Upper lobe of left lung (tissue), 4 donors: ENCODE results near the gene STAT5A.

ENCODE experiments used
- CTCF ChIP-seq, 6 experiments: fragments of 450-650 bp in 4 of 6; fragments of 200-600 bp in 2 of 6; sonication (generic) in 2 of 6; IDR thresholded peaks; one replicate each; pipeline ENCODE4 v1.5.1; 2016 to 2019; ENCODE audit warnings: antibody characterized with exemption in 6 of 6
- POLR2A ChIP-seq, 4 donors: fragments of 450-650 bp; IDR thresholded peaks; one replicate each; pipeline ENCODE4 v1.5.1; 2016 to 2017; ENCODE audit warnings: antibody characterized with exemption in 4 of 4, mild to moderate bottlenecking in 2 of 4

GRCh38 chr17:42306385-42306667 lies 18.0 kb downstream of the STAT5A start:
- TF ChIP-seq CTCF (IDR thresholded peaks at IDR 0.05) (no peak), POLR2A (IDR thresholded peaks at IDR 0.05) (no peak)
